Fibroblast of skin of left biceps (primary cell): Measurements from ENCODE around the gene DNAH2.

Source experiments
- DNase-seq, 2 experiments: peaks; one replicate each; pipeline ENCODE4 v3.0.0-alpha.2; 2013; ENCODE audit warnings: low read depth in 2 of 2

Gene DNAH2

DNA sequence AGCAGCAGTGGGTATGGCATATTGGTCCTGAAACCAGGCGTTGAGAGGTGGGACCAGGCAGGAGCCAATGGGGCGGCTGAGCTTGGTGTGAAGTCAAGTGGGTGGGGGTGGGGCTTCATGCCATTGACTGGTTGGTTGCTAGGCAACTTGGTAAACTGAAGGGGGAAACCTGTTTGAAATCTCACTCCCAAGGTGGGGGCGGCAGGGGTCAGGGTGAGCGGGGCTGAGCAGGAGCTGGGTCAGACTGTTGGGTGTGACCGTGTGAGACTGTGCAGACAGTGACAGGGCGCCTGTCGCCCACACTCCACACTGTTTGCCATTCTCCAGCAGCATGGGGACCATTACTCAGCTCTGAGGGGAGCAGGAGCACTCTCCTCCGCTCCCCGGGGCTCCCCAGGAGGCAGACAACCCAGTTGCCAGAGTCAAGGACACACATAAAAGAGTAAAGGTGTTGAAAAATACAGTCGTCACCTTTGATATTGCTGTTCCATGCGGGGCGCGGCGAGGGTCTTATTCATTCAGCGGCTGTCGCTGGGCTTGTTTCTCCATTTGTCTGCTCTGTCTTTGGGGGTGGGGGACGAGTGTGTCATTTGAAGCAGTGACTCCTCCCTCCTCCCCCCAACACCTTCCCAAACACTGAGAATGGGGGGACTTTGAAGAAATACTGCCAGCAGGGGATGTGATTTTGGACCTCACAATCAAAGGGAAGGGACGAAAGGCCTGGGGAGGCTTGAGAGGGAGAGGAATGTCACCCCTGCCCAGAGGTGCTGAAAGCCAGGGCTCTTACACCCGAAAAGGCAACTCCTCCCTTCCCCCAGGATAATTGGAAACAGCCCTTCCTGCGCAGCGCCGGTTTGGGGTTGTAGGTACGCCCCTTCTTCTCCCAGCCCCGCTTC, 13.7 kb upstream of the DNAH2 start:
- DNase-seq: no peak

DNA sequence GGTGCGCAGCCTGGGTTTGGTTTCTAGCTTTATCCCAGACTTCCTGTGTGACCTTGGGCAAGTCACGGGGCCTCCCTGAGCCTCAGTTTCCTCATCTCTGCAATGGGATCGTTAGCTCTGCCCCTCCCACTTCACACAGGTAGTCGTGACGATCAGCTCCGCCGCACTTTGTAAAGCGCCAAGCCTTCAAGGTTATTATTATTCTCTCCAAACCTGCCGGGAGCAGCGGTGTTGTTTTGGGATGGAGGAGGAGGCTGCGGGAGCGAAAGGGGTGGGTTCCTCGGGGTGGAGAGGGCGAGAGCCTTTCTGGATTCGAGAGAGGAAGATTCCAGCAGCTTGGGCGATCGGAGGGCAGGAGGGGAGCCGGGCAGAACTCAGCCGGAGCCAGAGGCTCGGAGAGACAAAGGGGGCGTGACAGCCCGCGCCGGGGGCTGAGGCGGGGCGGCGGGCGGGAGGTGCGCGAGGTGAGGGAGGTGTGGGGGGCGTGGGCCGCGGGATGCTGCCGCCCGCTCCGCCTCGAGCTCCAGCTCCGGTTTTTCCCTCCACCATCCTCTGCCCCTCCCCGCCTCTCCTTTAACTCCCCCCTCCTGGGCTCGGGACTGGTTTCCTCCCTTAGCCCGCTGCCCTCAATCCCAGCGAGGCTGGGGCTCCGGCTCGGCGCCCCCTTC, 12.8 kb upstream of the DNAH2 start, which contains the start of gene EFNB3:
EFNB3 (plus strand) TSS at position 602 of the 668 bp plus-strand sequence. CDS start 397 bp downstream, outside the sequence.
- no peak for DNase-seq

- DNase-seq: no peak
Measured at GRCh38 chr17:7705269-7706255, 12.0 kb upstream of the DNAH2 start.

- DNase-seq: no peak
Measured at GRCh38 chr17:7706631-7707354, 10.8 kb upstream of the DNAH2 start.

- DNase-seq: no peak
Measured at GRCh38 chr17:7707446-7707845, 10.1 kb upstream of the DNAH2 start.

DNA sequence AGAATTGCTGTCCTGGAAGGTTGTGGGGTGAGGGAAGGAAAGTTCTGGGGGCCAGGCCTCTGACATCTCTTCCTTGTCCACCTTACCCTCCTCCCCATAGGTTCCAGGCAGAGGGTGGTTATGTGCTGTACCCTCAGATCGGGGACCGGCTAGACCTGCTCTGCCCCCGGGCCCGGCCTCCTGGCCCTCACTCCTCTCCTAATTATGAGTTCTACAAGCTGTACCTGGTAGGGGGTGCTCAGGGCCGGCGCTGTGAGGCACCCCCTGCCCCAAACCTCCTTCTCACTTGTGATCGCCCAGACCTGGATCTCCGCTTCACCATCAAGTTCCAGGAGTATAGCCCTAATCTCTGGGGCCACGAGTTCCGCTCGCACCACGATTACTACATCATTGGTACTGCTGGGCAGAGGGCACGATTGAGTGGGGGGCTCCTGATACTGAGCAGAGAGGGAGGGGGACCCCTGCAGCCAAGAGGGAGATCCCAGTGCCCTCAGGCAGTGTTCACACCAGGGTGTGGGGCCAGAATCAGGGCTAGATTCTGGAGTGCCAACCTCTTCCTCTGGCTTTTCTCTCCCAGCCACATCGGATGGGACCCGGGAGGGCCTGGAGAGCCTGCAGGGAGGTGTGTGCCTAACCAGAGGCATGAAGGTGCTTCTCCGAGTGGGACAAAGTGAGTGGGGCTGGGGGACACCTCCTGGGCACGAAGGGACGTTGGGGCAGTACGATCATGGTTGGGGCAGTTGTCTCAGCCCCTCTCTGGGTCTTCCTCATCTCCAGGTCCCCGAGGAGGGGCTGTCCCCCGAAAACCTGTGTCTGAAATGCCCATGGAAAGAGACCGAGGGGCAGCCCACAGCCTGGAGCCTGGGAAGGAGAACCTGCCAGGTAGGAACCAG, 9.4 kb upstream of the DNAH2 start:
- no peak for DNase-seq

GRCh38 chr17:7709031-7709430, 8.5 kb upstream of the DNAH2 start:
- DNase-seq: no peak

- no peak for DNase-seq
Measured at GRCh38 chr17:7710301-7710700, 7.2 kb upstream of the DNAH2 start.

- no peak for DNase-seq
Measured at GRCh38 chr17:7711051-7711755, 6.3 kb upstream of the DNAH2 start.

DNA sequence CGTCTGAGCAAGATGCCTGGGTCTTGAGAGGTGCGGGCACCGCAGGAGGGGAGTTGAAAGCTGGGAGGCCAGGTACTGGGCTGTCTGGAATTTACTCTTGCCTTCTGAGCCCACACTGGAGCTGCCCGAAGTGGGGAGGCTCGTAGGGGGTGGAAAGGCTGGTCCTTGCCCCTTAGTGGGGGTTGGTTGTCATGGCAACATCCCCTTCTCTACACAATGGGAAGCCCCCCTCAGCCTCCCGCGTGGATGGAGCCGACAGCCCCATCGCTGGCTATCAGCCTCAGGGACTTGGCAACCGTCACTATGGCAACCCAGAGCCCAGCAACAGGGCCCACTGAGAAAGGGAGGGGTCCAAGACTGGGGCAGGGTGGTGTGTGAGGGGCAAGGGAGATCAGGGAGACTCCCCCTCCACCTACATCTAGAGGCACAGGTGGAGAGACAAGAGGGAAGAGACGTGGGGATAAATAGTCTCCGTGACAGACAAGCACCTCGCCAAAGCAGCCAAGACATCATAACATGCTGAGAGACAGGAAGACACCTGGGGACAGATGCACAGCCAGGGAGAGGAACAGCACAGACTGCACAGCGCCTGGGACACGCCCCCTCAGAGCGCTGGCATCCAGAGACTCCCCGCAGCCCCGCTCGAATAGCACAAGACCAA, 5.3 kb upstream of the DNAH2 start:
- no peak for DNase-seq

DNA sequence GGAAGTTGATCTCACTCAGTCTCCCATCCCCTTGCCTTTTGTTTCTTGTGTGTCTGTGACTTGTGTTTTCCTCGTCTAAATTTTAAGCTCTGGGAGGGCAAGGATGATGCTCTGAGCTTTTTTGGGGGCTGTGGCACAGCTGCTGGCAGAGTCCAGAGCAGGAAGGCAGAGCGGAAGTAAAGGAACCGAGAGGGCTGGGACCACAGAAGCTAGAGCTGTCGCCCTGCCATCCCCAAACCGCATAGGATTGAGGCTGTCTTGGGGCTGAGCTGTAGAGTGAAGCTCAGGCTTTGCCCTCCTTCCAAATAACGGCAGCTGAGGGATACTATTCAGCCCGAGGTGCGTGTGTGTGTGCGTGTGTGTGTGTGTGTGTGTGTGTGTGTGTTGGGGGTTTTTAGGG, 3.8 kb upstream of the DNAH2 start:
- no peak for DNase-seq

- DNase-seq: no peak
Measured at GRCh38 chr17:7714721-7715594, 2.6 kb upstream of the DNAH2 start.

DNA sequence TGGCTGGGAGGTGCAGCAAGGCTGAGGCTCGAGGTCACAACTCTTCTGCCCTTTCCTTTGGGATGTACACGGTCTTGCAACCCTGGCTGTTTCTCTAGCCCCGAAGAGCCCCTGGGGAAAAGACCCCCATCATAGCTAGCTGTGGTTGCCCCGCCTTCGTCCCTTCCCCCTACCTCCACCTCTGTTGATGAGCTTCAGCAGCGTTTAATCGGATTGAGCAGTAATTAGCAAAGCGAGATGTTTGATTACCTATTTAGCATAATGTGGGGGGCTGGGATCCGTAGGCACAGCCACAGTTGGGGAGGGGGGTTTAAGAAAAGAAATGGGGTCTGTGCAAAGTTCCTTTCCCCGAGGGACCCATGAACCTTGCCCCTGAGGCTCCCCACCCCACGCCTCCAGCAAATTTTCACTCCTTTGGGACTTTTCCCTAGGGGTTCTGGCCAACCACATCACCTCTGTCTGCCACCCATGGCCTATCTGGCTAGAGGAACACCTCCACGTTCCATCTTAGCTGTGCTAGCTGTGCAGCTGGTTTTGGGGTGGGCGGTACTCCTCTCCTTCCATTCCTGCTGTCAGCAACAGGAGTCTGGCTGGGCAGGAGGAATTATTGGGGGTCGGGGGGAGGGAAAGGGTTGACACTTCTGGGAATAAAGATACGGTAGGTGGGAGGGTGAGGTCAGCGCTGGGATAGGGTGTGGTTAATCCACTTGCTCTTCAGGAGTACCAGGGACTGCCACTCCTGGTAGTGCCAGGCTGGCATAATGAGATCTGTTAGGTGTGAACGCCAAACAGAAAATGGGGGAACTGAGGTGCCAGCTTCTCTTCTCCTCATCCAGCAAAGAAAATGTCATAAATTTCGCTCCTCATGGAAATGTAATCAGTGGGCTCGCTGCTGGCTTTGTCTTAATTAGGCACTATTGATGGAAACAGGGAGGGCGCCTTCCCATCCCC, 1.3 kb upstream of the DNAH2 start:
- DNase-seq: no peak

DNA sequence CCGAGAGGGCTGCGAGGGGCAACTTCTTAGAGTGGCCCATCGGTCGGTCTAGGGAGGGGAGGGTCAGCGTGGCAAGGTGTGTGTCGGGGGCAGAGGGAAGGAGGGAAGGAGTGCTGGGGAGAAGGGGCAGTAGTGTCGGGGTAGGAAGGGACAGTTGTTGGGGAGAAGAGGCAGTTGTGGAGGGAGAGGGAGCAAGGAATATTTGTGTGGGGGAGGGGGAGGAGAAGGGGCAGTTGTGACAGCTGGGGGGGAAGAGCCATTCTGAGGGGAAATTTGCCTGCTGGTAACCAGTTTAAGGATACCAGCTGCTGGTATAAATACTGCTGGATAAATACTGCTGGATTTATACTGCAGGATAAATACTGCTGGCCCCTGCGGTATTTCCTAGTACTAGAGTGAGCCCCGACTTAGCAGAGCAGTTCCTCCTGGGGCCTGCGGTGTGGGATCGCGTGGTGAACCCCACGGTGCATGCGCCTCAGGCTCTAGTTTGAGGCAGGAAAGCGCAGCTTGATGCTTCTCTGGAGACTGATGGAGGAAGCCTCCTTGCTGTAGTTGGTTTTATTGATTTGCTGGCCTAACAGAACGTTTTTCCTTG, 309 bp downstream of the DNAH2 start:
- no peak for DNase-seq

DNA sequence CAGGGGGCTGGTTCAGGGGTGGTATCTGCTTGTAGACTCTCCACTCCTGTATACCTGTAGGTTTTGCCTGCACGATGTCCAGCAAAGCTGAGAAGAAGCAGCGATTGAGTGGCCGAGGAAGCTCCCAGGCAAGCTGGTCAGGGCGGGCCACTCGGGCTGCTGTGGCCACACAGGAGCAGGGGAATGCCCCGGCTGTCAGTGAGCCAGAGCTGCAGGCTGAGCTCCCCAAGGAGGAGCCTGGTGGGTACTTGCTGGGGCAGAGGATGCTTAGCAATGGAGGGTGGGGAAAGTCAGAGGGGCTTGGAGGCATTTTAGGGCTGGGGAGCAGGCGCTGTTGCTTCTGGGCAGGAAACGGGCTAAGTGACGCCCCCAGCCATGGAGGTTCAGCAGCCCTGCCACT, 2.1 kb downstream of the DNAH2 start:
- DNase-seq: no peak

- DNase-seq: no peak
Measured at GRCh38 chr17:7720125-7720524, 2.6 kb downstream of the DNAH2 start.
